Suprapubic skin (tissue), 4 donors: Measurements from ENCODE around the gene DNAJC27. TPM values are rescaled to one million over a fixed set of nuclear protein-coding genes. Genes with fewer than 3 reads are reported as not detected.

Source experiments
- DNase-seq, 2 donors: peaks; one replicate each; pipeline ENCODE4 v3.0.0-alpha.2; 2019; ENCODE audit warnings: low spot score in 2 of 2
- H3K27ac ChIP-seq: fragments of 200-600 bp; sonication (generic); one replicate; pipeline ENCODE4 v1.5.1; 2019
- H3K27me3 ChIP-seq: fragments of 200-600 bp; sonication (generic); one replicate; pipeline ENCODE4 v1.5.1; 2019
- H3K36me3 ChIP-seq: fragments of 200-600 bp; sonication (generic); one replicate; pipeline ENCODE4 v1.5.1; 2019
- H3K4me1 ChIP-seq: fragments of 200-600 bp; sonication (generic); one replicate; pipeline ENCODE4 v1.5.1; 2019
- H3K4me3 ChIP-seq: fragments of 200-600 bp; sonication (generic); one replicate; pipeline ENCODE4 v1.5.1; 2019; ENCODE audit warnings: mild to moderate bottlenecking
- H3K9me3 ChIP-seq: fragments of 200-600 bp; sonication (generic); one replicate; pipeline ENCODE4 v1.5.1; 2019
- EP300 ChIP-seq: sonication (generic); formaldehyde crosslinking; IDR thresholded peaks from one replicate; pipeline ENCODE4 v1.6.1; 2017; ENCODE audit warnings: antibody characterized with exemption
- POLR2A ChIP-seq, 2 donors: fragments of 450-650 bp; IDR thresholded peaks; one replicate each; pipeline ENCODE4 v1.6.1; 2017; ENCODE audit warnings: antibody characterized with exemption in 2 of 2, mild to moderate bottlenecking in 2 of 2, moderate library complexity in 2 of 2
- POLR2AphosphoS5 ChIP-seq, 3 donors: sonication (generic); formaldehyde crosslinking; IDR thresholded peaks; one replicate each; pipeline ENCODE4 v1.6.1; 2017; ENCODE audit warnings: antibody characterized with exemption in 3 of 3
- WGBS: methylation state at CpG from one replicate; pipeline ENCODE4 v1.1.5; 2018; 5-methylcytosine and 5-hydroxymethylcytosine counted together
- total RNA-seq, 4 donors: library from RNA; depleted of rRNA; stranded (reverse); fragments of >200 nt; gene quantifications; one replicate each; pipeline ENCODE4 v1.1.0, GENCODE V29; 2016
- TF ChIP-seq, protein P1 (sequence below), 2 donors: fragments of 200-600 bp in 1 of 2; fragments of 450-650 bp in 1 of 2; sonication (generic) in 1 of 2; IDR thresholded peaks; one replicate each; pipeline ENCODE4 v1.5.1; 2016 to 2019; ENCODE audit warnings: antibody characterized with exemption in 2 of 2, mild to moderate bottlenecking in 1 of 2, moderate library complexity in 1 of 2

The DNAJC27 gene
- total RNA-seq, 4 donors from 2014 or later: 3.1 to 6.4 (median 4.3) TPM

DNA sequence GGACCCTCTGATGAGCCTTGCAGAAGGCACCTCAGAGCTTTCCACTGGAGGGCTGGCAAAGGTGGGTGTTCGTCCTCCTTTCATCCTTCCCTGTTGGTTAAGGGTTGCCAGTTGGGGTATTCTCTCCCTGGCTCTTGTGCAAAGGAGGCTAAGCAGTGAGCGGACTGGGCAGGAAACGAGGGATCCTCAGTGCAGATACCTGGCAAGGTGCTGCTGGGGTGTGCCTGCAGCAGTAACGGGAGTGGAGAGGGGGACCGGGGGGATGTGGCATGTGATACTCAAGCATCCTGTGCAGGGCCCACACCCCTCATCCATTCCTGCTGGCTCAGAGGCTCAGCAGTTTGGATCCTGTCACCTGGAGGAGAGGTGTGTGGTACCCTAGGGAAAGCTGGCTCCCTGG, 47.5 kb downstream of the DNAJC27 start:
- no peak for DNase-seq
- H3K27me3 ChIP-seq: no peaks in the 10 kb centered on the region
- no peaks in the 10 kb centered on the region for H3K9me3 ChIP-seq
- no peak overlapping the region for H3K27ac ChIP-seq
- TF ChIP-seq EP300 (no peak), POLR2A (IDR thresholded peaks at IDR 0.05) (no peak), POLR2AphosphoS5 (IDR thresholded peaks at IDR 0.05) (no peak)
- TF ChIP-seq, protein P1, sequence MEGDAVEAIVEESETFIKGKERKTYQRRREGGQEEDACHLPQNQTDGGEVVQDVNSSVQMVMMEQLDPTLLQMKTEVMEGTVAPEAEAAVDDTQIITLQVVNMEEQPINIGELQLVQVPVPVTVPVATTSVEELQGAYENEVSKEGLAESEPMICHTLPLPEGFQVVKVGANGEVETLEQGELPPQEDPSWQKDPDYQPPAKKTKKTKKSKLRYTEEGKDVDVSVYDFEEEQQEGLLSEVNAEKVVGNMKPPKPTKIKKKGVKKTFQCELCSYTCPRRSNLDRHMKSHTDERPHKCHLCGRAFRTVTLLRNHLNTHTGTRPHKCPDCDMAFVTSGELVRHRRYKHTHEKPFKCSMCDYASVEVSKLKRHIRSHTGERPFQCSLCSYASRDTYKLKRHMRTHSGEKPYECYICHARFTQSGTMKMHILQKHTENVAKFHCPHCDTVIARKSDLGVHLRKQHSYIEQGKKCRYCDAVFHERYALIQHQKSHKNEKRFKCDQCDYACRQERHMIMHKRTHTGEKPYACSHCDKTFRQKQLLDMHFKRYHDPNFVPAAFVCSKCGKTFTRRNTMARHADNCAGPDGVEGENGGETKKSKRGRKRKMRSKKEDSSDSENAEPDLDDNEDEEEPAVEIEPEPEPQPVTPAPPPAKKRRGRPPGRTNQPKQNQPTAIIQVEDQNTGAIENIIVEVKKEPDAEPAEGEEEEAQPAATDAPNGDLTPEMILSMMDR (IDR thresholded peaks at IDR 0.05): no peak
- peaks cover 27% of the 10 kb centered on the region for H3K4me1 ChIP-seq
- no peaks in the 10 kb centered on the region for H3K36me3 ChIP-seq
- WGBS: 41% methylated on average over 4 of the region's 5 CpGs
- no peak overlapping the region for H3K4me3 ChIP-seq

DNA sequence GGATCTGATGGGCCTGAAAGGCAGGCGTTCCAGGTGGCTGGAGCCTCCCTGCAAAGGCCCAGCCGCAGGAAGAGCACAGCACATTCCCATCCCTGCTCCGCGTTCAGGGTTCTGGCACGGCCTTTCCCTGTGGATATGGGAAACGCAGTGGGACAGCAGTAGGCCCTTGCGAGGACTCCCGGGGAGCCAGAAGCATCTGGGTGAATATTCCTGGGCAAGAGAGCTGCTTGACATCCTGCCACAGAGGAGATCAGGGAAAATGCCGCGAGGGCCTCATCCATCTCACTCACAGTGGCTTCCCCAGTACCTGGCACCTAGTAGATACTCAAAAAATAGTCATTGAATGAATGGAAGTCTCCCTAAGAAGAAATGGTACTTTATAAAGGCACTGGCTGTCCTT, 48.6 kb downstream of the DNAJC27 start:
- H3K4me3 ChIP-seq: no peak overlapping the region
- no peaks in the 10 kb centered on the region for H3K27me3 ChIP-seq
- no peaks in the 10 kb centered on the region for H3K9me3 ChIP-seq
- H3K4me1 ChIP-seq: peaks cover 39% of the 10 kb centered on the region
- 92% methylated on average over 10 of the region's 10 CpGs for WGBS
- TF ChIP-seq POLR2AphosphoS5 (IDR thresholded peaks at IDR 0.05) (no peak), EP300 (no peak), POLR2A (IDR thresholded peaks at IDR 0.05) (no peak)
- TF ChIP-seq, protein P1 (IDR thresholded peaks at IDR 0.05): no peak
- H3K36me3 ChIP-seq: no peaks in the 10 kb centered on the region
- H3K27ac ChIP-seq: no peak overlapping the region
- peak in 1 of 2 donors; percentile 32 for DNase-seq

DNA sequence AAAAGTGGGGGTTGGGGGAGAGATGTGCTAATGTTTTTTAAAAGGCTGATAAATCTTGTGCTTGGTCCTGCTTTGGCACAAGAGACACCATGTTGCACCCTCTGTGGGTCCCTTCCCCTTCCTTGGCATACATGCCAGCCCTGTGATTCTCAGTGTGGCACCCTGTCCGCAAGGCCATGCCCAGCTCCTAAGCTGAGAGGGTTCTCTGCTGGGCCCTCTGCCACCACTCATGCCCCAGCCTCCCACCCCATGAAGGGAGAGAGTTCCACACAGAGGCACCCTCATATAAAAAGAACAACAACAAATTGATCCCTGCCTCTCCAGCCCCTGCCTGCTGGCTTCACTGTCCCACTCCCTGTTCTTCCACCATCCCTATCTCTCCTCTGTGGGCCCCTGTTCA, 49.2 kb downstream of the DNAJC27 start:
- WGBS: 83% methylated on average over 1 of the region's 1 CpG
- no peaks in the 10 kb centered on the region for H3K9me3 ChIP-seq
- no peak overlapping the region for H3K4me3 ChIP-seq
- no peaks in the 10 kb centered on the region for H3K36me3 ChIP-seq
- no peaks in the 10 kb centered on the region for H3K27me3 ChIP-seq
- H3K4me1 ChIP-seq: peaks cover 43% of the 10 kb centered on the region
- H3K27ac ChIP-seq: no peak overlapping the region
- DNase-seq: peak in 1 of 2 donors; percentile 37
- TF ChIP-seq, protein P1 (IDR thresholded peaks at IDR 0.05): no peak
- no peak for TF ChIP-seq POLR2A (IDR thresholded peaks at IDR 0.05)
- no peak for TF ChIP-seq EP300
- no peak for TF ChIP-seq POLR2AphosphoS5 (IDR thresholded peaks at IDR 0.05)

DNA sequence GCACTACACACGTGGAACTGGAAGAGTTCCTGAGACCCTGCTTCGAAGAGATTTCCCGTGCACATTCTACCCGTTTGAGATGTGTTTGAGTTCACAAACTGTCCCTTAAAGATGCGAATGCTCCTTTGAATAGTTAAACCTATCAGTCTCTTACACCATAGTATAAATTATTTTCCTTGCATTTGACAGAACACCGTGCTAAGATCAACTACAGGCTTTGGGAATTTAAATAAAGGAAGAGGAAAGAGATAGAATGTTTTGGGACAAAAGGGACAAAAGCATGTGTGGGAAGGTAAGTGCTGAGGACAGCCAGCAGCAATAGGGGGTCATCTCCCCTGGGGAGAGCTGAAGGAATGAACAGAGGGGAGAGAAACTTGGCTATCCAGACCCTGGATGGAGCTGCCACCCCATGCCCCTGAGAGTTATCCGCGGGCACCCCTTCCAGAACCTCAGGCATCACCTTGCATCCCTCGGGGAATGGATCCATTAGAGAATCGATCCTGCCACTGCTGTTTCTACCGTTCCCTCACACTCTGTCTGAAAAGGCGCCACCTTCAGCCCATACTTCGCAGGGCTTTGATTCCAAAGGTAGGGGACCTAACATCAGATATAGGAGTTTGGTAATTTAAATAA, 50.8 kb downstream of the DNAJC27 start:
- Histone ChIP-seq H3K4me3 (peak overlapping the region; percentile 70), H3K9me3 (no peaks in the 10 kb centered on the region), H3K36me3 (no peaks in the 10 kb centered on the region), H3K27ac (peak overlapping the region; percentile 70), H3K4me1 (peaks cover 37% of the 10 kb centered on the region), H3K27me3 (no peaks in the 10 kb centered on the region)
- WGBS: 30% methylated on average over 12 of the region's 13 CpGs
- TF ChIP-seq POLR2A (IDR thresholded peaks at IDR 0.05) (no peak), EP300 (no peak), POLR2AphosphoS5 (IDR thresholded peaks at IDR 0.05) (no peak)
- TF ChIP-seq, protein P1 (IDR thresholded peaks at IDR 0.05): no peak
- no peak for DNase-seq

DNA sequence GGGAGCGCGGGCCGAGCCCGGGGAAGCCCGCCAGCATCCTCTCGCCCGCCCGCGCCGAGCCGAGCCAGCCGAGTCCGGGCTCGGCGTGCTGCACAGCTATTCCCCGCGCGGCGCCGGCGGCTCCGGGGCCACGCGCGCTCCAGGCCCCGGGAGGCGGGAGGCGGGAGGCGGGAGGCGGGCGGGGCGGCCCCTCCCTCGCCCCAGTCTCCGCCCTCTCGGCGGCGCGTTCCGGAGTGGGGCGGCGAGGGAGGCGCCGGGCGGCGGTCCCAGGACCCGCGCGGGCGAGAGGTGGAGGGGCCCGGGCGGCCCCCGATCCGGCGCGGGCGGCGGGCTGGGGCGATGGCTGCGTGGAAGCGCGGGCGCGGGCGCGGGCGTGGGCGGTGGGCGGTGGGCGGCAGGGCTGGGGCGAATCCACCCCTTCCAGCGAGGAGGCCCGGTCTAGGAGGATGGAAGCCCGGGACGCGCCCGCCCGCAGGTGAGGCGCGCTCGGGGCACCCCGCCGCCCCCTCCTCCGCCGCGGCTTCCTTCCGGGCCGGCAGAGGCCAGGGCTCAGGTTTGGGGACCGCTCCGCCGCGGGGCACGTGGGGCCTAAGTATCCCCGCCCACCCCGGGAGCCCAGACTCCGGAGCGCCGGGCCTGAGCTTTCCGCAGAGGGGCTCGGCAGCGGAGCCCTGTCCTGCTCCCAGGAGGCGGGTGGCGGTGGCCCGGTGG, 51.5 kb downstream of the DNAJC27 start, which contains the start of gene ADCY3:
TSS of gene ADCY3 (minus strand) at position 140 of the 711 bp plus-strand sequence. CDS start 1,250 bp downstream, outside the sequence.
- peaks cover 42% of the 10 kb centered on the region for H3K4me1 ChIP-seq
- WGBS: no CpG with 5 or more reads among the region's 103 CpGs

More for the DNA sequence above, 51.5 kb downstream of the DNAJC27 start, which contains the start of gene ADCY3:
- no peak for TF ChIP-seq POLR2A (IDR thresholded peaks at IDR 0.05)
- Histone ChIP-seq H3K9me3 (no peaks in the 10 kb centered on the region), H3K36me3 (no peaks in the 10 kb centered on the region), H3K4me3 (peak within 1 kb of the TSS; percentile 70), H3K27me3 (no peaks in the 10 kb centered on the region), H3K27ac (peak within 1 kb of the TSS; percentile 70)
- peak in 1 of 2 donors; percentile 74 for DNase-seq
